Adrenal gland (tissue), 12 donors: Measurements from ENCODE around the gene CES2. TPM values are rescaled to one million over a fixed set of nuclear protein-coding genes. Genes with fewer than 3 reads are reported as not detected.

ENCODE experiments used
- polyA plus RNA-seq, 3 donors: library from polyadenylated mRNA; stranded (reverse); fragments of 200-250 nt in 2 of 3; fragments of 350-450 nt in 1 of 3; fragmentation: Illumina TruSeq in 1 of 3; extraction: RNeasy Lipid Tissue Mini Kit (QIAGEN cat#74804) in 1 of 3; gene quantifications; one replicate each; pipeline ENCODE4 v1.2.3, GENCODE V29; 2013 to 2014
- total RNA-seq, 9 donors: library from RNA; depleted of rRNA in 4 of 9; stranded (reverse); fragments of >200 nt in 4 of 9; fragments of 120-200 nt in 1 of 9; fragmentation: NEBNext Ultra II Directional in 1 of 9; extraction: Animal tissue kit (Norgen Biotek cat#: 25700) in 1 of 9; gene quantifications; one replicate each; pipeline versions ENCODE4 v1.1.0 to v1.2.4, GENCODE V29; 2013 to 2023
- donor health status: healthy with polysubstance abuse.
- donor health status: Bipolar disorder and iron deficiency.
- donor health status: DM: yes; HTN: yes; CAD: no.
- donor health status: DM: no; HTN: no; CAD: no.
- donor health status: DM: no; HTN: no; CAD: no.
- donor health status: DM: yes; HTN: yes; CAD: no.

CES2 gene
- total and polyA plus RNA-seq, 12 donors = 25.6 to 133 (median 85.3) TPM

Other genes starting within 250 kb of the CES2 start
- gene CMTM4, start 238.8 kb upstream of the CES2 start, total RNA-seq = 10 to 100 TPM; 14.3 to 35.3 (median 20.9) TPM
- gene CMTM4, start 238.8 kb upstream of the CES2 start, polyA plus RNA-seq = 10 to 100 TPM in 1 of 3 donors, 1 to 10 TPM in 2; 9.2 to 10.6 (median 9.5) TPM
- gene DYNC1LI2, start 183.9 kb upstream of the CES2 start, total RNA-seq = 100 to 1,000 TPM in 4 of 9 donors, 10 to 100 TPM in 5; 61.1 to 234 (median 98.2) TPM
- gene DYNC1LI2, start 183.9 kb upstream of the CES2 start, polyA plus RNA-seq = 10 to 100 TPM; 39.3 to 92.6 (median 74.3) TPM
- under 1 TPM in 1 of 9 donors, not detected in 8; 0.06 TPM for gene TERB1, start 133.9 kb upstream of the CES2 start, total RNA-seq
- not detected for gene TERB1, start 133.9 kb upstream of the CES2 start, polyA plus RNA-seq
- gene NAE1, start 104.5 kb upstream of the CES2 start, total RNA-seq = 10 to 100 TPM; 30.9 to 94.7 (median 51.2) TPM
- gene NAE1, start 104.5 kb upstream of the CES2 start, polyA plus RNA-seq = 10 to 100 TPM; 43.7 to 62.8 (median 49.6) TPM
- not detected for gene CA7, start 91.1 kb upstream of the CES2 start, total RNA-seq
- not detected for gene CA7, start 91.1 kb upstream of the CES2 start, polyA plus RNA-seq
- gene PDP2, start 55.0 kb upstream of the CES2 start, total RNA-seq = 10 to 100 TPM in 8 of 9 donors, 1 to 10 TPM in 1; 3.6 to 27.8 (median 14.0) TPM
- gene PDP2, start 55.0 kb upstream of the CES2 start, polyA plus RNA-seq = 10 to 100 TPM in 1 of 3 donors, 1 to 10 TPM in 2; 1.3 to 12.1 (median 2.7) TPM
- under 1 TPM in 1 of 9 donors, not detected in 8; 0.69 TPM for gene CDH16, start 16.6 kb upstream of the CES2 start, total RNA-seq
- gene CDH16, start 16.6 kb upstream of the CES2 start, polyA plus RNA-seq = not detected
- gene RRAD, start 10.0 kb upstream of the CES2 start, total RNA-seq = 10 to 100 TPM in 5 of 9 donors, 1 to 10 TPM in 3, under 1 TPM in 1; 0.22 to 46.1 (median 10.5) TPM
- 10 to 100 TPM in 2 of 3 donors, under 1 TPM in 1; 0.66 to 52.5 (median 15.6) TPM for gene RRAD, start 10.0 kb upstream of the CES2 start, polyA plus RNA-seq
- 100 to 1,000 TPM in 3 of 9 donors, 10 to 100 TPM in 6; 80.7 to 177 (median 94.7) TPM for gene CIAO2B, start 1.1 kb upstream of the CES2 start, total RNA-seq
- 100 to 1,000 TPM; 137 to 258 (median 141) TPM for gene CIAO2B, start 1.1 kb upstream of the CES2 start, polyA plus RNA-seq
- gene CES3, start 25.8 kb downstream of the CES2 start, total RNA-seq = 1 to 10 TPM in 5 of 9 donors, under 1 TPM in 3, not detected in 1; 0.23 to 1.7 (median 1.2) TPM
- under 1 TPM; 0.22 to 0.67 (median 0.48) TPM for gene CES3, start 25.8 kb downstream of the CES2 start, polyA plus RNA-seq
- gene CES4A, start 53.1 kb downstream of the CES2 start, total RNA-seq = 10 to 100 TPM in 7 of 9 donors, 1 to 10 TPM in 2; 4.4 to 31.0 (median 15.6) TPM
- 100 to 1,000 TPM in 1 of 3 donors, 10 to 100 TPM in 1, 1 to 10 TPM in 1; 7.0 to 127 (median 80.3) TPM for gene CES4A, start 53.1 kb downstream of the CES2 start, polyA plus RNA-seq
- gene CBFB, start 93.6 kb downstream of the CES2 start, total RNA-seq = 10 to 100 TPM; 19.3 to 41.2 (median 31.5) TPM
- gene CBFB, start 93.6 kb downstream of the CES2 start, polyA plus RNA-seq = 10 to 100 TPM; 13.0 to 20.9 (median 13.5) TPM
- 10 to 100 TPM; 12.6 to 27.4 (median 14.5) TPM for gene PHAF1, start 174.4 kb downstream of the CES2 start, total RNA-seq
- 10 to 100 TPM in 2 of 3 donors, 1 to 10 TPM in 1; 9.0 to 13.7 (median 10.4) TPM for gene PHAF1, start 174.4 kb downstream of the CES2 start, polyA plus RNA-seq
- 10 to 100 TPM in 8 of 9 donors, 1 to 10 TPM in 1; 2.9 to 52.1 (median 28.6) TPM for gene B3GNT9, start 215.5 kb downstream of the CES2 start, total RNA-seq
- gene B3GNT9, start 215.5 kb downstream of the CES2 start, polyA plus RNA-seq = 10 to 100 TPM in 2 of 3 donors, 1 to 10 TPM in 1; 6.4 to 15.0 (median 11.9) TPM
- 10 to 100 TPM; 14.4 to 62.7 (median 33.8) TPM for gene TRADD, start 224.4 kb downstream of the CES2 start, total RNA-seq
- gene TRADD, start 224.4 kb downstream of the CES2 start, polyA plus RNA-seq = 10 to 100 TPM in 2 of 3 donors, 1 to 10 TPM in 1; 4.1 to 30.5 (median 19.6) TPM
- gene FBXL8, start 224.4 kb downstream of the CES2 start, total RNA-seq = 10 to 100 TPM in 7 of 9 donors, 1 to 10 TPM in 2; 3.6 to 58.3 (median 37.1) TPM
- 10 to 100 TPM in 2 of 3 donors, 1 to 10 TPM in 1; 1.4 to 63.0 (median 27.3) TPM for gene FBXL8, start 224.4 kb downstream of the CES2 start, polyA plus RNA-seq
- 100 to 1,000 TPM in 2 of 9 donors, 10 to 100 TPM in 6, 1 to 10 TPM in 1; 7.2 to 163 (median 39.8) TPM for gene HSF4, start 229.2 kb downstream of the CES2 start, total RNA-seq
- gene HSF4, start 229.2 kb downstream of the CES2 start, polyA plus RNA-seq = 100 to 1,000 TPM in 2 of 3 donors, 1 to 10 TPM in 1; 5.9 to 700 (median 234) TPM
- gene NOL3, start 235.0 kb downstream of the CES2 start, total RNA-seq = 100 to 1,000 TPM in 5 of 9 donors, 10 to 100 TPM in 4; 36.4 to 162 (median 108) TPM
- gene NOL3, start 235.0 kb downstream of the CES2 start, polyA plus RNA-seq = 100 to 1,000 TPM in 2 of 3 donors, 10 to 100 TPM in 1; 58.3 to 168 (median 150) TPM
- 100 to 1,000 TPM in 1 of 9 donors, 10 to 100 TPM in 8; 16.5 to 107 (median 47.9) TPM for gene MATCAP1, start 248.4 kb downstream of the CES2 start, total RNA-seq
- 100 to 1,000 TPM in 2 of 3 donors, 10 to 100 TPM in 1; 12.6 to 237 (median 112) TPM for gene MATCAP1, start 248.4 kb downstream of the CES2 start, polyA plus RNA-seq